Measurements from ENCODE around the gene ATG5.

DNA sequence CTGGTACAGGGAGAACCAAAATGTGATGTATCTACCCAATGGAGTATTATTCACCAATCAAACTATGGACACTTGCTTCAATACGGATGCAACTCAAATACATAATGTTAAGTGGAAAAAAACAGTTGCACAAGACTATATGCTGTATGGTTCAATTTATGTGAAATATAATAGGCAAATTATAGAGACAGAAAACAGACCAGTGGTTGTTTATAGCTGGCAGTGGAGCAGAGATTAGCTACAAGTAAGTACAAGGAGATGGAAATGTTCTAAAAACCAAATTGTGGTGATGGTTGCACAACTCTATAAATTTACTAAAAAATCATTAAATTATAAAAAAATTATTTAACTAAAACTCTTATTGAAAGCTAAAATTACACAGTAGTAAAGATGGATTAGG lies 126.2 kb downstream of the ATG5 start:
- TF ChIP-seq PRPF4 (IDR thresholded peaks at IDR 0.05; ENCODE audit: insufficient read depth, low read depth, low read length, poor library complexity, severe bottlenecking): no peak
- TF ChIP-seq CBX5 (IDR thresholded peaks at IDR 0.05; ENCODE audit: borderline replicate concordance, low read depth): no peak
- no peak for TF ChIP-seq ZNF431 (CRISPR knock-in tag; IDR thresholded peaks at IDR 0.05)
- no peak for TF ChIP-seq PTRF (tag; IDR thresholded peaks at IDR 0.05)
- no peak for TF ChIP-seq NR3C1 (CRISPR knock-in tag; IDR thresholded peaks at IDR 0.05)
- TF ChIP-seq, protein P1, sequence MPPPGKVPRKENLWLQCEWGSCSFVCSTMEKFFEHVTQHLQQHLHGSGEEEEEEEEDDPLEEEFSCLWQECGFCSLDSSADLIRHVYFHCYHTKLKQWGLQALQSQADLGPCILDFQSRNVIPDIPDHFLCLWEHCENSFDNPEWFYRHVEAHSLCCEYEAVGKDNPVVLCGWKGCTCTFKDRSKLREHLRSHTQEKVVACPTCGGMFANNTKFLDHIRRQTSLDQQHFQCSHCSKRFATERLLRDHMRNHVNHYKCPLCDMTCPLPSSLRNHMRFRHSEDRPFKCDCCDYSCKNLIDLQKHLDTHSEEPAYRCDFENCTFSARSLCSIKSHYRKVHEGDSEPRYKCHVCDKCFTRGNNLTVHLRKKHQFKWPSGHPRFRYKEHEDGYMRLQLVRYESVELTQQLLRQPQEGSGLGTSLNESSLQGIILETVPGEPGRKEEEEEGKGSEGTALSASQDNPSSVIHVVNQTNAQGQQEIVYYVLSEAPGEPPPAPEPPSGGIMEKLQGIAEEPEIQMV (tag; conservative IDR thresholded peaks at IDR 0.05; ENCODE audit: low read depth): no peak
- TF ChIP-seq, protein P2, sequence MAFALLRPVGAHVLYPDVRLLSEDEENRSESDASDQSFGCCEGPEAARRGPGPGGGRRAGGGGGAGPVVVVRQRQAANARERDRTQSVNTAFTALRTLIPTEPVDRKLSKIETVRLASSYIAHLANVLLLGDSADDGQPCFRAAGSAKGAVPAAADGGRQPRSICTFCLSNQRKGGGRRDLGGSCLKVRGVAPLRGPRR (CRISPR knock-in tag; IDR thresholded peaks at IDR 0.05): no peak
- TF ChIP-seq, protein P3, sequence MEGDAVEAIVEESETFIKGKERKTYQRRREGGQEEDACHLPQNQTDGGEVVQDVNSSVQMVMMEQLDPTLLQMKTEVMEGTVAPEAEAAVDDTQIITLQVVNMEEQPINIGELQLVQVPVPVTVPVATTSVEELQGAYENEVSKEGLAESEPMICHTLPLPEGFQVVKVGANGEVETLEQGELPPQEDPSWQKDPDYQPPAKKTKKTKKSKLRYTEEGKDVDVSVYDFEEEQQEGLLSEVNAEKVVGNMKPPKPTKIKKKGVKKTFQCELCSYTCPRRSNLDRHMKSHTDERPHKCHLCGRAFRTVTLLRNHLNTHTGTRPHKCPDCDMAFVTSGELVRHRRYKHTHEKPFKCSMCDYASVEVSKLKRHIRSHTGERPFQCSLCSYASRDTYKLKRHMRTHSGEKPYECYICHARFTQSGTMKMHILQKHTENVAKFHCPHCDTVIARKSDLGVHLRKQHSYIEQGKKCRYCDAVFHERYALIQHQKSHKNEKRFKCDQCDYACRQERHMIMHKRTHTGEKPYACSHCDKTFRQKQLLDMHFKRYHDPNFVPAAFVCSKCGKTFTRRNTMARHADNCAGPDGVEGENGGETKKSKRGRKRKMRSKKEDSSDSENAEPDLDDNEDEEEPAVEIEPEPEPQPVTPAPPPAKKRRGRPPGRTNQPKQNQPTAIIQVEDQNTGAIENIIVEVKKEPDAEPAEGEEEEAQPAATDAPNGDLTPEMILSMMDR (IDR thresholded peaks at IDR 0.05 in 2 of 3, conservative IDR thresholded peaks at IDR 0.05 in 1 of 3; ENCODE audit: insufficient read depth in 2 of 3, low read depth in 1 of 3, low read length in 3 of 3): no peak
- no peak for TF ChIP-seq ZKSCAN1 (IDR thresholded peaks at IDR 0.05; ENCODE audit: low read depth, low read length)
- TF ChIP-seq TCF7L2 (IDR thresholded peaks at IDR 0.05; ENCODE audit: low read depth, low read length): no peak

All from K562 (cell line).